HG02981 (cell line): ENCODE data around the gene ERH.

Source experiments
- ATAC-seq: cut with Tn5 transposase; IDR thresholded peaks from one replicate; pipeline ENCODE4 v1.9.1; 2021; ENCODE audit warnings: mild to moderate bottlenecking, moderate library complexity; ENCODE audit not compliant: unreplicated experiment

ERH gene

DNA sequence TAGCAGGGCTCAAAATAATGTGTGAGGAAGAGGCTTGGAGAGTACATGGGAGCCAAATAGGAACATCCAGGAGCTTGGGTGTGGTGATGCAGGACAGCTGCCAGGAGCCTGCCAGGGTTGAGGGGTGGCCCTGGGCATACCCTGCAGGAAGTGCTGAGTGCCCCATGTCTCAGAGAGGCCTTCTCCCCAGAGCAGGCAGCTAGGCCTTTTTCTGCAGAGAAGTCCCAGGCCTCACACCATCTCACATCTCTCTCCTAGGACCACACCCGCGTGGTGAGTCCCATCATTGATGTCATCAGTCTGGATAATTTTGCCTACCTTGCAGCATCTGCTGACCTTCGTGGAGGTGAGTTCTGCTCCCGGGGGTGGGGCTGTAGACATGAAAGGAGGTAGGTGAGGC is 66.9 kb downstream of the ERH start:
- ATAC-seq = no peak
